ENCODE measurements around the gene ANKRD36. TPM values are rescaled to one million over a fixed set of nuclear protein-coding genes. Genes with fewer than 3 reads are reported as not detected.
"Not testable (repeated sequence)": the region's sequence is repeated elsewhere in the genome, so short reads cannot be mapped to it uniquely, and the experiment has no call there.

Gene ANKRD36
- 32.5 and 38.1 TPM in 2 replicates for total RNA-seq
- long read RNA-seq, partial matches to known transcripts: 16 of 59 reads
- long read RNA-seq, other reads (novel, unspliced or antisense): 42 of 59 reads

DNA sequence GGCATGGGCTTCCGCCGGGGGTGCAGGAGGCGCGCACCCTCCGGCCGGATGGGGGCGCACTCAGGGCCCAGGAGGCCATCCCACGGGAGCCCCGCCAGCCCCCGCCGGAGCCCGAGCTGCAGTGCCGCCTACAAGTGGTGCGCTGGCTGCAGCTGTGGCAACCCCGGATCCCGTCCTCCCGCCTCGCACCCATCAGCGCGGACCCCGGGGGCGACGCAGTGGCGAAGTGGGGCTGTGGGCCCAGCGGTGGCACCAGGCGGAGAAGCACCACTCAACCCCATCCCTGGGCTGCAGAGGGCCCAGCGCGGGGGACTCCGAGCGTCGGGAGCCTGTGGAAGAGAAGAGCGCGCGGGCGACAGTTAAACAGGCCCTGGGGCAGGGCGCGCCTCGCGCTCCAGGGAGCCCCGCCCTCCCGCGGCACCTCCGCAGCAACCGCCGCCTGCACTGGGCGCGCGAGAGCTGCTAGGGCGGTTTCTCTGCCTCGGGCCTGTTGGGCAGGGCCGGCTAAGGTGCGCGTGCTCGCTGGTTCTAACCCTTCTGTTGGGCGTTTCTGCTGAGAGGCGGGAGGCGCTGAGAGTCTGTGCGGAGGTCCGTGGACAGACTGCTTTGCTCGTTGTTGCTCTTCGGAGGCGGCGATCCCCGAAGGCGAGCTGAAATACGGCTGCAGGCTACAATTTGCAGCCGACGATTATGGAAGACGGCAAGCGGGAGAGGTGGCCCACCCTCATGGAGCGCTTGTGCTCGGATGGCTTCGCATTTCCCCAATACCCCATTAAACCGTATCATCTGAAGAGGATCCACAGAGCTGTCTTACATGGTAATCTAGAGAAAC, at the start of gene ANKRD36:
ANKRD36 (plus strand) TSS at position 104 of the 832 bp plus-strand sequence; CDS start at position 691, 587 bp downstream.
- H3K36me3 Mint-ChIP-seq (ENCODE audit: unreplicated experiment); H3K9me3 Mint-ChIP-seq (ENCODE audit: unreplicated experiment); H3K4me1 Mint-ChIP-seq (ENCODE audit: unreplicated experiment): not testable (repeated sequence)
- Mint-ChIP-seq H3K27me3 (ENCODE audit: unreplicated experiment) (peaks cover 27% of the 10 kb centered on the region), H3K4me3 (ENCODE audit: unreplicated experiment) (peak within 1 kb of the TSS; percentile 99), H3K27ac (ENCODE audit: unreplicated experiment) (peak within 1 kb of the TSS; percentile 97)
- peak; percentile 94 for DNase-seq (ENCODE audit: extremely low spot score, unreplicated experiment)
- TF ChIP-seq, protein P1, sequence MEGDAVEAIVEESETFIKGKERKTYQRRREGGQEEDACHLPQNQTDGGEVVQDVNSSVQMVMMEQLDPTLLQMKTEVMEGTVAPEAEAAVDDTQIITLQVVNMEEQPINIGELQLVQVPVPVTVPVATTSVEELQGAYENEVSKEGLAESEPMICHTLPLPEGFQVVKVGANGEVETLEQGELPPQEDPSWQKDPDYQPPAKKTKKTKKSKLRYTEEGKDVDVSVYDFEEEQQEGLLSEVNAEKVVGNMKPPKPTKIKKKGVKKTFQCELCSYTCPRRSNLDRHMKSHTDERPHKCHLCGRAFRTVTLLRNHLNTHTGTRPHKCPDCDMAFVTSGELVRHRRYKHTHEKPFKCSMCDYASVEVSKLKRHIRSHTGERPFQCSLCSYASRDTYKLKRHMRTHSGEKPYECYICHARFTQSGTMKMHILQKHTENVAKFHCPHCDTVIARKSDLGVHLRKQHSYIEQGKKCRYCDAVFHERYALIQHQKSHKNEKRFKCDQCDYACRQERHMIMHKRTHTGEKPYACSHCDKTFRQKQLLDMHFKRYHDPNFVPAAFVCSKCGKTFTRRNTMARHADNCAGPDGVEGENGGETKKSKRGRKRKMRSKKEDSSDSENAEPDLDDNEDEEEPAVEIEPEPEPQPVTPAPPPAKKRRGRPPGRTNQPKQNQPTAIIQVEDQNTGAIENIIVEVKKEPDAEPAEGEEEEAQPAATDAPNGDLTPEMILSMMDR (IDR thresholded peaks at IDR 0.05): peak; percentile 63

DNA sequence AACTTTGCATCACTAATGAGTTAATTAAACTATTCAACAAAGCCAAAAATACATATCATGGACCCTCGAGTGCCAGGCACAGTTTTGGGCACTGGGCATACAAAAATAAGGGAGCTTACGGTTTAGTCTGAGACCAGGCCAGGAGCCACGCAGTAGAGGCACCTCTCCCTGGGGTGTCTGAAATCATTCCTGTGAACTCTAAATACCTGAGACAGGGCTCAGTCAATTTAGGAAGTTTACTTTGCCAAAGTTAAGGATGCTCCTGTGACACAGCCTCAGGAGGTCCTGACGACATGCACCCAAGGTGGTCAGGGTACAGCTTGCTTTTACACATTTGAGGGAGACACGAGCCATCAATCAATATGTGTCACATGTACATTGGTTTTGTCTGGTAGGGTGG, 46.9 kb upstream of the ANKRD36 start:
- H3K27me3 Mint-ChIP-seq (ENCODE audit: unreplicated experiment): peaks cover 22% of the 10 kb centered on the region
- not testable (repeated sequence) for H3K36me3 Mint-ChIP-seq (ENCODE audit: unreplicated experiment); H3K9me3 Mint-ChIP-seq (ENCODE audit: unreplicated experiment); H3K4me3 Mint-ChIP-seq (ENCODE audit: unreplicated experiment); H3K27ac Mint-ChIP-seq (ENCODE audit: unreplicated experiment); DNase-seq (ENCODE audit: extremely low spot score, unreplicated experiment); H3K4me1 Mint-ChIP-seq (ENCODE audit: unreplicated experiment)

DNA sequence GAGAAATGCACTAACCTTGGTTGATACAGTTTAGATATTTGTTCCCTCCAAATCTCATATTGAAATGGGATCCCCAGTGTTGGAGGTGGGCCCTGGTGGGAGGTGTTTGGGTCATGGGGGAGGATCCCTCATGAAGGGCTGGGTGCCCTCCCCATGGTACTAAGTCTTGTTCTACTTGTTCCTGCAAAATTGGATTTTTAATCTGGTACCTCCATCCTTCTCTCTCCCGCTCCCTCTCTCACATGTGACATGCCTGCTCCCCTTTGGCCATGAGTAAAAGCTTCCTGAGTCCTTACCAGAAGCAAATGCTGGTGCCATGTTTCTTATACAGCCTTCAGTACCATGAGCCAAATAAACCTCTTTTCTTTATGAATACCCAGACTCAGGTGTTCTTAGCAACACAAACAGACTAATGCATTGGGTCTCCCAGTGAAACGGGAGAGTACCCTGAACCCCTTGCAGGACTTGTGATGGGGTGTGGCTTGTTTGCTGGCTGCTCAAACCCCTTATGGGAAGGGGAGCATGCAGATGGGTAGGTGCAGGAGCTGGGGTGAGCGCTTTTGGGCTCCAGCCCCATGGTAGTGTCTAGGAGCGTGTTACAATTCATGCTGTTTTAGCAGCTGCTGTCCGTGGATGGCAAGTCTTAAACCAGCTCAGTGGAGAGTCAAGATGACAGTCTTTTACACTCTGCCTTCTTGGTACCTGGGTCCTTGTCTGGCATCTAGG, 45.5 kb upstream of the ANKRD36 start:
- Mint-ChIP-seq H3K27ac (ENCODE audit: unreplicated experiment) (no peak overlapping the region), H3K27me3 (ENCODE audit: unreplicated experiment) (peaks cover 22% of the 10 kb centered on the region), H3K9me3 (ENCODE audit: unreplicated experiment) (peaks cover 4% of the 10 kb centered on the region), H3K36me3 (ENCODE audit: unreplicated experiment) (peaks cover 5% of the 10 kb centered on the region), H3K4me1 (ENCODE audit: unreplicated experiment) (no peaks in the 10 kb centered on the region), H3K4me3 (ENCODE audit: unreplicated experiment) (no peak overlapping the region)
- DNase-seq (ENCODE audit: extremely low spot score, unreplicated experiment): no peak
- TF ChIP-seq, protein P1 (IDR thresholded peaks at IDR 0.05): no peak

DNA sequence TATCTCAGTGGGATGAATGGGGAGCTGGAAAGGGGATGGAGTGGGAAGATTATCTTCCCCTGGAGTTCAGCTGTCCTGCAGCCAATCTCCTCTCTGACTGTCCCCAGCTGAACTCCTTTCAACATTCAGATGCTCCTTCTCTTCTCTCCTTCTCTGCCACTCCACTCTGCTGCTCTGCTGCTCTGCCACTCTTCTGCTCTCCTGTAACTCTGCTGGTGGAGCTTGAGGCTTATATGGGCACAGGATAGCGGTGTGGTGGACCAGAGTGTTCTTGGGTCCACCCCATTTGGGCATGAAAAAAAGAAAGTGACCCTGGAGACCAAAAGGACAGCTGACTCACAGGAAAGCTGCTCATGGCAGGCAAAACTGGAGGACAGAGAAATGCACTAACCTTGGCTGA, 44.9 kb upstream of the ANKRD36 start:
- Mint-ChIP-seq H3K27me3 (ENCODE audit: unreplicated experiment) (peaks cover 21% of the 10 kb centered on the region), H3K4me1 (ENCODE audit: unreplicated experiment) (no peaks in the 10 kb centered on the region), H3K27ac (ENCODE audit: unreplicated experiment) (no peak overlapping the region), H3K4me3 (ENCODE audit: unreplicated experiment) (no peak overlapping the region), H3K9me3 (ENCODE audit: unreplicated experiment) (peaks cover 4% of the 10 kb centered on the region), H3K36me3 (ENCODE audit: unreplicated experiment) (peaks cover 5% of the 10 kb centered on the region)
- TF ChIP-seq, protein P1 (IDR thresholded peaks at IDR 0.05): no peak
- DNase-seq (ENCODE audit: extremely low spot score, unreplicated experiment): no peak

DNA sequence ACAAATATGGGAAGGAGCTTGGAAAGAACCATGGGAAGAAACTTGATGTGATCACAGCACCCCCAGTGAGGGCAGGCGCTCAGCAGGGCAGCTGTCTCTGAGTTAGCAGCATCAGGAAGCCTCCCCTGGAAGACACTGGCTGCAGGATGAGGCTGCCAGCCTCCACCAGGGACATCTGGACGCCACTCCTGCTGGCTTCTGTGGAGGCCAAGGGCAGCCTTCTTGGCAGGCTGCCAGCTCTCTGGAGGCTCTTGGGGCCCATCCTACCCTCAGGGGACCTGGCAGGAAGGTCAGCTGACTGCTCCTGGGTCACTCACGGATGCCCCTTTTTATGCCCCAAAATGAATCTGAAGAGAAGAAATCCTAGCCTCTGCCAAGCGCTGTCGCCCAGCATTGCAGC, 44.2 kb upstream of the ANKRD36 start:
- not testable (repeated sequence) for H3K9me3 Mint-ChIP-seq (ENCODE audit: unreplicated experiment); H3K4me3 Mint-ChIP-seq (ENCODE audit: unreplicated experiment); H3K4me1 Mint-ChIP-seq (ENCODE audit: unreplicated experiment); H3K36me3 Mint-ChIP-seq (ENCODE audit: unreplicated experiment); H3K27ac Mint-ChIP-seq (ENCODE audit: unreplicated experiment); DNase-seq (ENCODE audit: extremely low spot score, unreplicated experiment)
- peaks cover 21% of the 10 kb centered on the region for H3K27me3 Mint-ChIP-seq (ENCODE audit: unreplicated experiment)

DNA sequence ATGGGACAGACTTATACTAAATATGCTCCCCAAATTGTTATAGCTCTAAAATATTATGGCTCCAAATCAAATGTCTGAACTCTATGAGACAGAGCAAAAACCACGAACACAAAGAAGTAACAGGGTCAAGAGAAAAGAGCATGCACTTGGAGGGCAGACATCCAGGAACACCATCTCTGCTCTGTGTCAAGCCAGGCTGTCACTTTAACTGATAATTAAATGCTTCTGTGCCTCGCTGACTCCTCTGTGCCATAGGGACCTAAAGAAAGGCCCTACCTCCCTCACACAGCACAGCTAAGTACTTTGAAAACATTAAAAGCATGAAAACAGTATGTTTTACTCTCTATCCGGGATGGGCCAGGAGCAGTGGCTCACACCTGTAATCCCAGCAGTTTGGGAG, 42.0 kb upstream of the ANKRD36 start:
- Mint-ChIP-seq H3K9me3 (ENCODE audit: unreplicated experiment) (peaks cover 13% of the 10 kb centered on the region), H3K27me3 (ENCODE audit: unreplicated experiment) (peaks cover 17% of the 10 kb centered on the region)
- not testable (repeated sequence) for DNase-seq (ENCODE audit: extremely low spot score, unreplicated experiment); H3K36me3 Mint-ChIP-seq (ENCODE audit: unreplicated experiment); H3K4me1 Mint-ChIP-seq (ENCODE audit: unreplicated experiment); H3K27ac Mint-ChIP-seq (ENCODE audit: unreplicated experiment); H3K4me3 Mint-ChIP-seq (ENCODE audit: unreplicated experiment)

DNA sequence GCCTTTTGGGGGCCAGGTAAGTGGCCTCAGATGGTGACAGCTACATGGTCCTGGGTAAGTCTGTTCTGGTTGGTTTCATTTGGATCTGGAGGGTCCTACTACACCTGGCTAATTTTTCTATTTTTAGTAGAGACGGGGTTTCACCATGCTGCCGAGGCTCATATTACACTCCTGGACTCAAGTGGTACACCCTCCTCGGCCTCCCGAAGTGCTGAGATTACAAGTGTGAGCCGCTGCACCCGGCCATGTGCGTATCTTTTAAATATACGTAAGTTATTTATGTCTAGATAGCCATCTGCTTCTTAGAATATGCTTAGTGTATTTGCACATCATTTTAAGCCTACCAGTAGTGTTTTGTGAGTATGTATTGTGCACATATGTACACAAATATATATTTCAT, 35.7 kb upstream of the ANKRD36 start:
- H3K4me1 Mint-ChIP-seq (ENCODE audit: unreplicated experiment): not testable (repeated sequence)

DNA sequence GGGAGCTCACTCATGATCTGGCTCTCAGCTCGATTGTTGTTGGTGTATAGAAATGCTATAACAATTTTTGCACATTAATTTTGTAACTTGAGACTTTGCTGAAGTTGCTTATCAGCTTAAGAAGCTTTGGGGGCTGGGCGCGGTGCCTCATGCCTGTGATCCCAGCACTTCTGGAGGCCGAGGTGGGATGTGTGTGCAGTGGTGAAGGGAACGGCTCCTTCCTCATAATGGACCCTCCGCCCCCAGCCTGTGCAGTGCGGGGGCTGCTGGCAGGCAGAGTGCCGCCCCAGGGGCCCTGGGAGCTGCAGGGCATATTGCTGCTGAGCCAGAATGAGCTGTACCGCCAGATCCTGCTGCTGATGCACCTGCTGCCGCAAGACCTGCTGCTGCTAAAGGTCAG, 32.1 kb upstream of the ANKRD36 start:
- H3K9me3 Mint-ChIP-seq (ENCODE audit: unreplicated experiment); DNase-seq (ENCODE audit: extremely low spot score, unreplicated experiment); H3K4me1 Mint-ChIP-seq (ENCODE audit: unreplicated experiment); H3K27me3 Mint-ChIP-seq (ENCODE audit: unreplicated experiment); H3K36me3 Mint-ChIP-seq (ENCODE audit: unreplicated experiment); H3K4me3 Mint-ChIP-seq (ENCODE audit: unreplicated experiment); H3K27ac Mint-ChIP-seq (ENCODE audit: unreplicated experiment): not testable (repeated sequence)

More for the DNA sequence above, 35.7 kb upstream of the ANKRD36 start:
- not testable (repeated sequence) for H3K36me3 Mint-ChIP-seq (ENCODE audit: unreplicated experiment); H3K27ac Mint-ChIP-seq (ENCODE audit: unreplicated experiment); H3K4me3 Mint-ChIP-seq (ENCODE audit: unreplicated experiment); DNase-seq (ENCODE audit: extremely low spot score, unreplicated experiment); H3K9me3 Mint-ChIP-seq (ENCODE audit: unreplicated experiment)
- peaks cover 21% of the 10 kb centered on the region for H3K27me3 Mint-ChIP-seq (ENCODE audit: unreplicated experiment)

DNA sequence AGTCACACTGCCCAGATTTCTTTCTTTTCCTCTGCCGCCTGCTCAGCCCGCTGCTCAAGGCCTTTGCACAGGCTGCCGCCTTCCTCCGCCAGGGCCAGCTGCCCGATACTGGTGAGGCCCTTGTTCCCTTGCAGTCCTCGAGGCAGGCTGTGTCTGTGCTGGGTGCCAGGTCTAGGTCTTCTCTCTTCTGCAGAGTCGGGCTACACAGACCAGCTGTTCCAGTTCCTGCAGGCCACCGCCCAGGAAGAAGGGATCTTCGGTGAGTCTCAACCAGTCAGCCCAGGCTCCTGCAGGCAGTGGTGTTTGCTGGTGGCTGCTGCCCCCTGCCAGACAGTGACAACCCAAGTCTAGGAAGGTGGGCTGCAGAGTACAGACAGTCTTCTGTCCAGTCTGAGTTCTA, 30.7 kb upstream of the ANKRD36 start:
- H3K9me3 Mint-ChIP-seq (ENCODE audit: unreplicated experiment); H3K27ac Mint-ChIP-seq (ENCODE audit: unreplicated experiment); H3K4me1 Mint-ChIP-seq (ENCODE audit: unreplicated experiment); H3K36me3 Mint-ChIP-seq (ENCODE audit: unreplicated experiment); DNase-seq (ENCODE audit: extremely low spot score, unreplicated experiment); H3K27me3 Mint-ChIP-seq (ENCODE audit: unreplicated experiment); H3K4me3 Mint-ChIP-seq (ENCODE audit: unreplicated experiment): not testable (repeated sequence)
